Measurements from ENCODE around the gene CDC42BPA.
"Not testable (repeated sequence)": the region's sequence is repeated elsewhere in the genome, so short reads cannot be mapped to it uniquely, and the experiment has no call there.

Gene CDC42BPA

GRCh38 chr1:227190321-227190720 is 128.0 kb downstream of the CDC42BPA start:
- no peak for DNase-seq

GRCh38 chr1:227185291-227185690 is 133.0 kb downstream of the CDC42BPA start:
- no peak for DNase-seq

- no peak for DNase-seq
These were observed 136.3 kb downstream of the CDC42BPA start for GRCh38 chr1:227182012-227182411.

- no peak for DNase-seq
These were observed 142.7 kb downstream of the CDC42BPA start for GRCh38 chr1:227175611-227176010.

GRCh38 chr1:227174164-227174563 is 144.1 kb downstream of the CDC42BPA start:
- DNase-seq = no peak

GRCh38 chr1:227170361-227171166 is 147.7 kb downstream of the CDC42BPA start:
- DNase-seq = no peak

GRCh38 chr1:227169343-227169742 is 148.9 kb downstream of the CDC42BPA start:
- no peak for DNase-seq

- DNase-seq = no peak
These were observed 150.8 kb downstream of the CDC42BPA start for GRCh38 chr1:227167276-227168101.

- no peak for DNase-seq
These were observed 151.7 kb downstream of the CDC42BPA start for GRCh38 chr1:227166559-227166958.

- DNase-seq = no peak
These were observed 156.8 kb downstream of the CDC42BPA start for GRCh38 chr1:227161470-227161869.

- DNase-seq = no peak
These were observed 161.8 kb downstream of the CDC42BPA start for GRCh38 chr1:227156520-227156919.

GRCh38 chr1:227155688-227156087 is 162.6 kb downstream of the CDC42BPA start:
- DNase-seq = no peak

- no peak for DNase-seq
These were observed 163.3 kb downstream of the CDC42BPA start for GRCh38 chr1:227155004-227155403.

GRCh38 chr1:227152525-227152924 is 165.8 kb downstream of the CDC42BPA start:
- DNase-seq = no peak

GRCh38 chr1:227140376-227140775 is 177.9 kb downstream of the CDC42BPA start:
- no peak for DNase-seq

GRCh38 chr1:227136210-227136820 is 182.0 kb downstream of the CDC42BPA start:
- DNase-seq = no peak

- DNase-seq = no peak
These were observed 183.5 kb downstream of the CDC42BPA start for GRCh38 chr1:227134686-227135314.

- DNase-seq = not testable (repeated sequence)
These were observed 185.6 kb downstream of the CDC42BPA start for GRCh38 chr1:227132695-227133094.

- no peak for DNase-seq
These were observed 187.1 kb downstream of the CDC42BPA start for GRCh38 chr1:227131193-227131592.

- no peak for DNase-seq
These were observed 190.4 kb downstream of the CDC42BPA start for GRCh38 chr1:227127891-227128290.

GRCh38 chr1:227125929-227126545 is 192.3 kb downstream of the CDC42BPA start:
- no peak for DNase-seq

GRCh38 chr1:227124473-227124872 is 193.8 kb downstream of the CDC42BPA start:
- DNase-seq = no peak

GRCh38 chr1:227120826-227121225 is 197.5 kb downstream of the CDC42BPA start:
- no peak for DNase-seq
